ENCODE measurements around the gene ELOVL5. TPM values are rescaled to one million over a fixed set of nuclear protein-coding genes. Genes with fewer than 3 reads are reported as not detected.
A peak's percentile ranks its signal among the peaks of the same experiment; 100 is the strongest.

The ELOVL5 gene
- total and polyA plus RNA-seq, 2 donors (not counting 1 experiment from before 2014, with no cell fraction given): 128 to 144 TPM

GRCh38 chr6:53273370-53273769, 75.4 kb downstream of the ELOVL5 start:
- H3K79me2 ChIP-seq (ENCODE audit: control insufficient read depth, insufficient read depth, low read length): peaks cover 75% of the 10 kb centered on the region
- Mint-ChIP-seq H3K27ac (peak overlapping the region; percentile 2), H3K27me3 (no peaks in the 10 kb centered on the region), H3K4me3 (no peak overlapping the region), H3K4me1 (peaks cover 38% of the 10 kb centered on the region), H3K9me3 (ENCODE audit: insufficient read depth) (no peaks in the 10 kb centered on the region)
- no peaks in the 10 kb centered on the region for H4K20me1 ChIP-seq (ENCODE audit: control insufficient read depth, insufficient read depth, low read length, poor library complexity, severe bottlenecking)
- H3K4me3 ChIP-seq (ENCODE audit: control extremely low read depth in 1 of 5, extremely low read depth in 1 of 5, insufficient read depth in 1 of 5, low read depth in 2 of 5, low read length in 4 of 5): no peak overlapping the region
- intact Hi-C loops (cut with micrococcal nuclease): no loop called here
- peak overlapping the region in 1 of 2 donors; percentile 13 for H3K27ac ChIP-seq (ENCODE audit: low read length in 2 of 2)
- peaks cover 2 to 4% of the 10 kb centered on the region in 2 donors for H3K4me1 ChIP-seq (ENCODE audit: control insufficient read depth in 2 of 2, insufficient read depth in 2 of 2, low read length in 2 of 2)
- H3K4me2 ChIP-seq (replicated peaks; ENCODE audit: low read depth, low read length, poor library complexity, severe bottlenecking): no peak overlapping the region
- WGBS (ENCODE audit: insufficient coverage): 87% methylated on average over 4 of the region's 4 CpGs
- CTCF ChIA-PET: interaction anchor here (0.7 to 3.3 kb wide), 13 partner anchors 11 to 149 kb away, joined by 3 to 20 read pairs (median 4); no protein-coding TSS in a partner anchor
- no peak for ATAC-seq (ENCODE audit: low read depth)
- DNase-seq: no peak
- H3K36me3 ChIP-seq (replicated peaks in 1 of 2; ENCODE audit: control extremely low read depth in 1 of 2, control insufficient read depth in 1 of 2, extremely low read depth in 1 of 2, insufficient read depth in 2 of 2, low read length in 1 of 2): peaks cover 3 to 99% of the 10 kb centered on the region in 2 experiments
- H3K9me3 ChIP-seq (ENCODE audit: control extremely low read depth in 1 of 3, control insufficient read depth in 2 of 3, insufficient read depth in 1 of 3, low read length in 2 of 3): no peaks in the 10 kb centered on the region
- TF ChIP-seq EZH2 (IDR thresholded peaks at IDR 0.05; ENCODE audit: borderline replicate concordance, insufficient read depth, low read depth, low read length, poor library complexity, severe bottlenecking) (no peak), CTCF (IDR thresholded peaks at IDR 0.05) (no peak)
- no peak overlapping the region for H3K9ac ChIP-seq (ENCODE audit: low read length)
- no peak overlapping the region for H2AFZ ChIP-seq (ENCODE audit: insufficient read depth, low read depth, low read length, poor library complexity, severe bottlenecking)
- POLR2A ChIA-PET: interaction anchor here (0.5 kb wide), 1 partner anchor 15 kb away, joined by 3 read pairs; no protein-coding TSS in a partner anchor
- no peaks in the 10 kb centered on the region for H3K27me3 ChIP-seq (replicated peaks in 1 of 4; ENCODE audit: control extremely low read depth in 1 of 4, control insufficient read depth in 3 of 4, insufficient read depth in 4 of 4, low read length in 3 of 4)

GRCh38 chr6:53269827-53270226, 78.9 kb downstream of the ELOVL5 start:
- H3K9me3 Mint-ChIP-seq (ENCODE audit: insufficient read depth): no peaks in the 10 kb centered on the region
- no peak for ATAC-seq (ENCODE audit: low read depth)

More at GRCh38 chr6:53269827-53270226, 78.9 kb downstream of the ELOVL5 start:
- Mint-ChIP-seq H3K27ac (peak overlapping the region; percentile 42), H3K4me1 (peaks cover 54% of the 10 kb centered on the region), H3K27me3 (no peaks in the 10 kb centered on the region), H3K4me3 (no peak overlapping the region)
- Histone ChIP-seq H3K9ac (ENCODE audit: low read length) (no peak overlapping the region), H4K20me1 (ENCODE audit: control insufficient read depth, insufficient read depth, low read length, poor library complexity, severe bottlenecking) (no peaks in the 10 kb centered on the region), H2AFZ (ENCODE audit: insufficient read depth, low read depth, low read length, poor library complexity, severe bottlenecking) (no peak overlapping the region), H3K27ac (ENCODE audit: low read length in 2 of 2) (peak overlapping the region in 1 of 2 donors; percentile 76), H3K4me2 (replicated peaks; ENCODE audit: low read depth, low read length, poor library complexity, severe bottlenecking) (no peak overlapping the region), H3K36me3 (replicated peaks in 1 of 2; ENCODE audit: control extremely low read depth in 1 of 2, control insufficient read depth in 1 of 2, extremely low read depth in 1 of 2, insufficient read depth in 2 of 2, low read length in 1 of 2) (peaks cover 3 to 94% of the 10 kb centered on the region in 2 experiments), H3K79me2 (ENCODE audit: control insufficient read depth, insufficient read depth, low read length) (peaks cover 56% of the 10 kb centered on the region), H3K27me3 (replicated peaks in 1 of 4; ENCODE audit: control extremely low read depth in 1 of 4, control insufficient read depth in 3 of 4, insufficient read depth in 4 of 4, low read length in 3 of 4) (no peaks in the 10 kb centered on the region), H3K4me3 (ENCODE audit: control extremely low read depth in 1 of 5, extremely low read depth in 1 of 5, insufficient read depth in 1 of 5, low read depth in 2 of 5, low read length in 4 of 5) (no peak overlapping the region), H3K9me3 (ENCODE audit: control extremely low read depth in 1 of 3, control insufficient read depth in 2 of 3, insufficient read depth in 1 of 3, low read length in 2 of 3) (no peaks in the 10 kb centered on the region), H3K4me1 (ENCODE audit: control insufficient read depth in 2 of 2, insufficient read depth in 2 of 2, low read length in 2 of 2) (peaks cover 21 to 22% of the 10 kb centered on the region in 2 donors)
- intact Hi-C loops (cut with micrococcal nuclease): no loop called here
- DNase-seq: no peak
- TF ChIP-seq CTCF (IDR thresholded peaks at IDR 0.05): no peak
- no peak for TF ChIP-seq EZH2 (IDR thresholded peaks at IDR 0.05; ENCODE audit: borderline replicate concordance, insufficient read depth, low read depth, low read length, poor library complexity, severe bottlenecking)
- WGBS (ENCODE audit: insufficient coverage): 96% methylated on average over 2 of the region's 5 CpGs
- ChIA-PET POLR2A (no interaction called here), CTCF (interaction anchor here (1.2 kb wide), 1 partner anchor 95 kb away, joined by 3 read pairs; no protein-coding TSS in a partner anchor)
